ENCODE results near the gene ZNF804B.

ZNF804B gene

GRCh38 chr7:88806280-88807037 lies 47.0 kb downstream of the ZNF804B start:
- in situ Hi-C loops (cut with MboI; ENCODE audit: low pct_unique_long_range_greater_than_20kb, low sequenced_read_pairs, unreplicated experiment), result no loop called here
- no peak for TF ChIP-seq CTCF (IDR thresholded peaks at IDR 0.05; ENCODE audit: extremely low read depth, insufficient read depth, missing control alignments)
- DNase-seq (ENCODE audit: low spot score), result no peak

- no peak for TF ChIP-seq CTCF (IDR thresholded peaks at IDR 0.05; ENCODE audit: extremely low read depth, insufficient read depth, missing control alignments)
- in situ Hi-C loops (cut with MboI; ENCODE audit: low pct_unique_long_range_greater_than_20kb, low sequenced_read_pairs, unreplicated experiment), result no loop called here
- DNase-seq (ENCODE audit: low spot score), result no peak
Observed at GRCh38 chr7:88818552-88818951, 59.1 kb downstream of the ZNF804B start.

- DNase-seq (ENCODE audit: low spot score), result no peak
- no peak for TF ChIP-seq CTCF (IDR thresholded peaks at IDR 0.05; ENCODE audit: extremely low read depth, insufficient read depth, missing control alignments)
Observed at GRCh38 chr7:88826222-88826621, 66.7 kb downstream of the ZNF804B start.

GRCh38 chr7:88835147-88835728 lies 75.7 kb downstream of the ZNF804B start:
- peak; percentile 20 for DNase-seq (ENCODE audit: low spot score)
- in situ Hi-C loops (cut with MboI; ENCODE audit: low pct_unique_long_range_greater_than_20kb, low sequenced_read_pairs, unreplicated experiment), result no loop called here
- peak; percentile 67 for TF ChIP-seq CTCF (IDR thresholded peaks at IDR 0.05; ENCODE audit: extremely low read depth, insufficient read depth, missing control alignments)

More at GRCh38 chr7:88826222-88826621, 66.7 kb downstream of the ZNF804B start:
- in situ Hi-C loops (cut with MboI; ENCODE audit: low pct_unique_long_range_greater_than_20kb, low sequenced_read_pairs, unreplicated experiment), result no loop called here

DNA sequence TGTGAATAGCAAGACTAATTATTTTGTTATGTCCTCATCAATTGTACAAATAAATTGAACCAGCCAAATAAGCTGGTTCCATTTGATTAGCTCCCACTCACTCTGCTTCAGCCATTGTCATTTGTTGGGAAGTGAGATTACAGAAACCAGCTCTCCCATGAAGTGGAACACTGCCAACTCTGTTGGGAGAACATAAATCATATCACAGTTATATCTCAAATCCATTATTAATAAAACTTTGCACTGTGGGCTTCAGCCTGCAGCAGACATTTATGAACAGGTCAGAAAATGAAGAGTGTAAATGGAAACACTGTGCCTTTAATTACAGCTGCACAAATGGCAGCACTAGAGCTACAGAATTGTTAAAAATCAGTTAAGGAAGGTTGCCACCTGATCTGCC lies 82.7 kb downstream of the ZNF804B start:
- in situ Hi-C loops (cut with MboI; ENCODE audit: low pct_unique_long_range_greater_than_20kb, low sequenced_read_pairs, unreplicated experiment), result no loop called here

GRCh38 chr7:88845091-88845490 lies 85.6 kb downstream of the ZNF804B start:
- TF ChIP-seq CTCF (IDR thresholded peaks at IDR 0.05; ENCODE audit: extremely low read depth, insufficient read depth, missing control alignments), result no peak
- in situ Hi-C loops (cut with MboI; ENCODE audit: low pct_unique_long_range_greater_than_20kb, low sequenced_read_pairs, unreplicated experiment), result no loop called here
- DNase-seq (ENCODE audit: low spot score), result no peak

More for the DNA sequence above, 82.7 kb downstream of the ZNF804B start:
- TF ChIP-seq CTCF (IDR thresholded peaks at IDR 0.05; ENCODE audit: extremely low read depth, insufficient read depth, missing control alignments), result no peak
- no peak for DNase-seq (ENCODE audit: low spot score)

Data from GM13977 (cell line).